Testis (tissue), 2 donors: Measurements from ENCODE around the gene TEKTIP1.

Experiments used
- POLR2A ChIP-seq: fragments of 450-650 bp; IDR thresholded peaks from one replicate; pipeline ENCODE4 v1.6.1; 2017; ENCODE audit warnings: antibody characterized with exemption, mild to moderate bottlenecking, moderate library complexity
- TF ChIP-seq, protein P1 (sequence below), 3 experiments: fragments of 450-650 bp in 2 of 3; fragments of 200-600 bp in 1 of 3; sonication (generic) in 1 of 3; IDR thresholded peaks; one replicate each; pipeline ENCODE4 v1.5.1; 2016 to 2019; ENCODE audit warnings: antibody characterized with exemption in 3 of 3, mild to moderate bottlenecking in 2 of 3, moderate library complexity in 1 of 3

GRCh38 chr19:3536429-3537100 lies 2.4 kb upstream of the TEKTIP1 start:
- TF ChIP-seq, protein P1, sequence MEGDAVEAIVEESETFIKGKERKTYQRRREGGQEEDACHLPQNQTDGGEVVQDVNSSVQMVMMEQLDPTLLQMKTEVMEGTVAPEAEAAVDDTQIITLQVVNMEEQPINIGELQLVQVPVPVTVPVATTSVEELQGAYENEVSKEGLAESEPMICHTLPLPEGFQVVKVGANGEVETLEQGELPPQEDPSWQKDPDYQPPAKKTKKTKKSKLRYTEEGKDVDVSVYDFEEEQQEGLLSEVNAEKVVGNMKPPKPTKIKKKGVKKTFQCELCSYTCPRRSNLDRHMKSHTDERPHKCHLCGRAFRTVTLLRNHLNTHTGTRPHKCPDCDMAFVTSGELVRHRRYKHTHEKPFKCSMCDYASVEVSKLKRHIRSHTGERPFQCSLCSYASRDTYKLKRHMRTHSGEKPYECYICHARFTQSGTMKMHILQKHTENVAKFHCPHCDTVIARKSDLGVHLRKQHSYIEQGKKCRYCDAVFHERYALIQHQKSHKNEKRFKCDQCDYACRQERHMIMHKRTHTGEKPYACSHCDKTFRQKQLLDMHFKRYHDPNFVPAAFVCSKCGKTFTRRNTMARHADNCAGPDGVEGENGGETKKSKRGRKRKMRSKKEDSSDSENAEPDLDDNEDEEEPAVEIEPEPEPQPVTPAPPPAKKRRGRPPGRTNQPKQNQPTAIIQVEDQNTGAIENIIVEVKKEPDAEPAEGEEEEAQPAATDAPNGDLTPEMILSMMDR (IDR thresholded peaks at IDR 0.05) = no peak
- no peak for TF ChIP-seq POLR2A
